Measurements from ENCODE around the gene IPO13.

IPO13 gene

GRCh38 chr1:43946236-43947060 lies at the start of gene IPO13:
Gene IPO13 (plus strand): TSS chr1:43946950. CDS start chr1:43947601, 651 bp downstream.
- DNase-seq (ENCODE audit: low read depth) = peak; percentile 98
- TF ChIP-seq, protein P1, sequence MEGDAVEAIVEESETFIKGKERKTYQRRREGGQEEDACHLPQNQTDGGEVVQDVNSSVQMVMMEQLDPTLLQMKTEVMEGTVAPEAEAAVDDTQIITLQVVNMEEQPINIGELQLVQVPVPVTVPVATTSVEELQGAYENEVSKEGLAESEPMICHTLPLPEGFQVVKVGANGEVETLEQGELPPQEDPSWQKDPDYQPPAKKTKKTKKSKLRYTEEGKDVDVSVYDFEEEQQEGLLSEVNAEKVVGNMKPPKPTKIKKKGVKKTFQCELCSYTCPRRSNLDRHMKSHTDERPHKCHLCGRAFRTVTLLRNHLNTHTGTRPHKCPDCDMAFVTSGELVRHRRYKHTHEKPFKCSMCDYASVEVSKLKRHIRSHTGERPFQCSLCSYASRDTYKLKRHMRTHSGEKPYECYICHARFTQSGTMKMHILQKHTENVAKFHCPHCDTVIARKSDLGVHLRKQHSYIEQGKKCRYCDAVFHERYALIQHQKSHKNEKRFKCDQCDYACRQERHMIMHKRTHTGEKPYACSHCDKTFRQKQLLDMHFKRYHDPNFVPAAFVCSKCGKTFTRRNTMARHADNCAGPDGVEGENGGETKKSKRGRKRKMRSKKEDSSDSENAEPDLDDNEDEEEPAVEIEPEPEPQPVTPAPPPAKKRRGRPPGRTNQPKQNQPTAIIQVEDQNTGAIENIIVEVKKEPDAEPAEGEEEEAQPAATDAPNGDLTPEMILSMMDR (IDR thresholded peaks at IDR 0.05; ENCODE audit: insufficient read depth, low read depth, low read length, missing control alignments) = peak; percentile 82
- H3K4me3 ChIP-seq (ENCODE audit: low read depth, low read length) = peak within 1 kb of the TSS; percentile 96

DNA sequence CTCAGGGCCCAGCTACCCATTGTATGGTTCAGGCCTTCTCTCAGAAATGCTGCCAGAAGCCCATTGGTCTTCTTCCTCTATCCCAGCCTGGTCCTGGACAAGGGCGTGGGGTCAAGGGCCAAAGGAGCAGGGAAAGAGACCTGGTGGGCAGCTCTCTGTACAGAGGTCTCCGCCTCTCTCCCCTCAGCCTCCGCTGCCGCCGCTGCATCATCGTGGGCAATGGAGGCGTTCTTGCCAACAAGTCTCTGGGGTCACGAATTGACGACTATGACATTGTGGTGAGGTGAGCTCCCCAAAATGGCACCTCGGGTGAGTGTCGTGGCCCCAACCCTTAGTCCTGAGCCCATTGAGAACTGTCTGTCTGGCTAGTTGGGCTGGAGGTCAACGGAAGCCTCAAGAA lies 47.8 kb upstream of the IPO13 start:
- TF ChIP-seq, protein P1 (IDR thresholded peaks at IDR 0.05; ENCODE audit: insufficient read depth, low read depth, low read length, missing control alignments) = no peak
- no peak for DNase-seq (ENCODE audit: low read depth)
- H3K4me3 ChIP-seq (ENCODE audit: low read depth, low read length) = no peak overlapping the region

- DNase-seq (ENCODE audit: low read depth) = no peak
- no peak overlapping the region for H3K4me3 ChIP-seq (ENCODE audit: low read depth, low read length)
- TF ChIP-seq, protein P1 (IDR thresholded peaks at IDR 0.05; ENCODE audit: insufficient read depth, low read depth, low read length, missing control alignments) = no peak
Observed at GRCh38 chr1:43900386-43900785, 46.4 kb upstream of the IPO13 start.

GRCh38 chr1:43901196-43901961 lies 45.4 kb upstream of the IPO13 start:
- TF ChIP-seq, protein P1 (IDR thresholded peaks at IDR 0.05; ENCODE audit: insufficient read depth, low read depth, low read length, missing control alignments) = no peak
- no peak for DNase-seq (ENCODE audit: low read depth)
- no peak overlapping the region for H3K4me3 ChIP-seq (ENCODE audit: low read depth, low read length)

GRCh38 chr1:43902058-43902831 lies 44.5 kb upstream of the IPO13 start:
- DNase-seq (ENCODE audit: low read depth) = no peak
- no peak overlapping the region for H3K4me3 ChIP-seq (ENCODE audit: low read depth, low read length)
- TF ChIP-seq, protein P1 (IDR thresholded peaks at IDR 0.05; ENCODE audit: insufficient read depth, low read depth, low read length, missing control alignments) = no peak

- no peak overlapping the region for H3K4me3 ChIP-seq (ENCODE audit: low read depth, low read length)
- DNase-seq (ENCODE audit: low read depth) = no peak
- TF ChIP-seq, protein P1 (IDR thresholded peaks at IDR 0.05; ENCODE audit: insufficient read depth, low read depth, low read length, missing control alignments) = no peak
Observed at GRCh38 chr1:43904660-43905551, 41.8 kb upstream of the IPO13 start.
